GM18498 (cell line): ENCODE measurements around the gene CDCA4.
"Not testable (repeated sequence)": the region's sequence is repeated elsewhere in the genome, so short reads cannot be mapped to it uniquely, and the experiment has no call there.

Source experiments
- ATAC-seq: cut with Tn5 transposase; IDR thresholded peaks from one replicate; pipeline ENCODE4 v1.9.1; 2021; ENCODE audit warnings: mild to moderate bottlenecking, moderate library complexity; ENCODE audit not compliant: unreplicated experiment

Gene CDCA4

GRCh38 chr14:105035616-105036015, 14.7 kb upstream of the CDCA4 start:
- ATAC-seq = not testable (repeated sequence)

- ATAC-seq = no peak
Measured at GRCh38 chr14:105034315-105035039, 13.6 kb upstream of the CDCA4 start.

GRCh38 chr14:105033412-105033900, 12.6 kb upstream of the CDCA4 start:
- ATAC-seq = not testable (repeated sequence)

DNA sequence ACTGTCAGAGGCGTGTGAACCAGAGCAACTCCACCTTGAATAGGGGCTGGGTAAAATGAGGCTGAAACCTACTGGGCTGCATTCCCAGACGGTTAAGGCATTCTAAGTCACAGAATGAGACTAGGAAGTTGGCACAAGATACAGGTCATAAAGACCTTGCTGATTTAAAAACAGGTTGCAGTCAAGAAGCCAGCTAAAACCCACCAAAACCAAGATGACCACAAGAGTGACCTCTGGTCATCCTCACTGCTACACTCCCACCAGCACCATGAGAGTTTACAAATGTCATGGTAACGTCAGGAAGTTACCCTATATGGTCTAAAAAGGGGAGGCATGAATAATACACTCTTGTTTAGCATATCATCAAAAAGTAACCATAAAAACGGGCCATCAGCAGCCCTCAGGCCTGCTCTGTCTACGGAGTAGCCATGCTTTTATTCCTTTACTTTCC, 11.6 kb upstream of the CDCA4 start:
- ATAC-seq = not testable (repeated sequence)

- ATAC-seq = no peak
Measured at GRCh38 chr14:105030836-105031396, 10.0 kb upstream of the CDCA4 start.

DNA sequence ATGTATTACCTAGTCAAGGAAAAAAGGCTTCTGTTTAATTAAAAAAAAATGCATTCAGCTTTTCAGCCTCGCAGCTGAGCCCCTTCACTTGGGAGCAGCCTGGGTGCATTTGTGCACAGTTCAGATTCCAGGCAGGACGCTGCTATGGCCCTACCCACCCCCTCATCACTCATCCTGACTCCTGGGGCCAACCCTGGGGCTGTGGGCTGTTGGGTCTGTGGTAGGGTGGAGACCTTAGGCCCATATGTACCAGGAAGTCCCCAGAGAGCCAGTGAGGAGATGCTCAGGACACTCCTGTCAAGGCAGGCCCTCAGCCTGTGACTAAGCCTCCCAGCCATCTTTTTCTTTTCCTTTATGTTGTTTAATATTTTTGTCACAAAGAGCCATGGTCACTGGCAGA, 9.3 kb upstream of the CDCA4 start:
- ATAC-seq = no peak

GRCh38 chr14:105029402-105029801, 8.5 kb upstream of the CDCA4 start:
- no peak for ATAC-seq

GRCh38 chr14:105028251-105028927, 7.5 kb upstream of the CDCA4 start:
- ATAC-seq = no peak

DNA sequence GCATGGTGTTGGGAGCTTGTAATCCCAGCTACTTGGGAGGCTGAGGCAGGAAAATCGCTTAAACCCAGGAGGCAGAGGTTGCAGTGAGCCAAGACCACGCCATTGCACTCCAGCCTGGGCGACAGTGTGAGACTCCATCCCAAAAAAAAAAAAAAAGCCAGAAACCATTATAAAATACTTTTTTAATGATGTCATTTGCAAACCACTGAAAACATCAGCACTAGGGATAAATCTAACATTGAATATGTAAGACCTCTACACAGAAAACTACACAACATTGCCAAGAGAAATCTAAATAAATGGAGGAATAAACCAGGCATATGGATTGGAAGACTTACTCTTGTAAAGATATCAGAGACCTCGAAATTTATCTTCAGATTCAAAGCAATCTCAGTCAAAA, 6.8 kb upstream of the CDCA4 start:
- not testable (repeated sequence) for ATAC-seq

GRCh38 chr14:105026802-105027563, 6.1 kb upstream of the CDCA4 start:
- no peak for ATAC-seq

- ATAC-seq = no peak
Measured at GRCh38 chr14:105026033-105026785, 5.3 kb upstream of the CDCA4 start.

- no peak for ATAC-seq
Measured at GRCh38 chr14:105025429-105025828, 4.5 kb upstream of the CDCA4 start.

DNA sequence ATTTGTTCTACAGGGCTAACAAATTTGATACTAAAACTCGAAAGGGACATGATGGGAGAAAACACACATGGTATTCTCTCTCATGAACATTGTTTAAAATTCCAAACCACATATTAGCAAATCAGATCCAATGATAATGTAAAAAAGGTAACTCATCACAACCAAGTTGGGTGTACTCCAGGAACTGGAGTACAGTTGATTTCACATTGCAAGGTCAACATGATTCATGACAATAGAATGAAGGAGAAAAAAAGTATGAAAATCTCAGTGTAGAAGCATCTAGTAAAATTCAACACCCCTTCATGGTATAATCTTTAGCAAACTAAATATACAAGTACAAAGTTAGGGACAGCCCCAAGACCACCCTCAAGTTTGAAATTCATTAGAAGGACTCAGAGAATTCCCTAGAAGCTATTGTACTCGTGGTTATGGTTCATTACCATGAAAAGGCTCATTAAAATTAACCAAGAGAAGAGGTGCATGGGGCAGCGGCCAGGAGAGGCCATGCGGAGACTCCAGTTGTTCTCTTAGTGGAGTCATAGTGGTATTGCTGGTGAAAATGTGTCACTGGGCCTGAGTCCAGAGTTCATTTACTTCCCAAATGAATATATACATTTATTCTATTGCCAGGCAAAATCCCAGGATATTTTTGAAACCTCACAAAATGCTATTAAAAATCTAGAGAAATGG, 3.1 kb upstream of the CDCA4 start:
- no peak for ATAC-seq

- ATAC-seq = no peak
Measured at GRCh38 chr14:105023144-105023543, 2.3 kb upstream of the CDCA4 start.

- ATAC-seq = no peak
Measured at GRCh38 chr14:105022276-105022670, 1.4 kb upstream of the CDCA4 start.

- no peak for ATAC-seq
Measured at GRCh38 chr14:105021656-105022275, 883 bp upstream of the CDCA4 start.

- ATAC-seq = peak; percentile 27
Measured at GRCh38 chr14:105019861-105020814, 745 bp downstream of the CDCA4 start.

DNA sequence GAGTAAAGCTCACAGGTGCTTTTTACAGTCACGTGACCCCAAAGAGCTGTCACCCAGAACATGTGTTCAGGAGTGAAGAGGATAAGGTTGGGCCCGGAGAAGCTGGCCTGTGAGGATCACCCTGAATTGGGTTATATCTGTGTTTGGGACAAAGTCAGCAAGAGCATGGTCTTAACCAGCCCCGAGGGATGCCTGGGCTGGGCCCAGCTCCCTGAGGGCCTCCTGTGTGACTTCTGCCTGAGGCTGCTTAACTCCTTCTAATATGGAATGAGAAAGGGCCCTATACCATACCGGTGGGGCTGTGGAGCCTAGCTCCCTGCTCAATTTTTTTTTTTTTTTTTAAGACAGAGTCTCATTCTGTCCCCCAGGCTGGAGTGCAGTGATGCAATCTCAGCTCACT, 2.5 kb downstream of the CDCA4 start:
- ATAC-seq = no peak
